ENCODE results near the gene GOLPH3. TPM values are rescaled to one million over a fixed set of nuclear protein-coding genes. Genes with fewer than 3 reads are reported as not detected.

GOLPH3 gene
- total and polyA plus RNA-seq, 2 of the 8 experiments (the other 6 are each of a cell fraction or from before 2014, with no cell fraction given), result 53.7 to 93.6 TPM

GRCh38 chr5:32123889-32124676, 50.0 kb downstream of the GOLPH3 start (continued):
- TF ChIP-seq CHD7 (IDR thresholded peaks at IDR 0.05; ENCODE audit: insufficient replicate concordance, low read length) (no peak), SAP30 (IDR thresholded peaks at IDR 0.05; ENCODE audit: insufficient read depth, insufficient replicate concordance, low read length) (no peak), GTF2F1 (IDR thresholded peaks at IDR 0.05; ENCODE audit: borderline replicate concordance, low read depth, low read length) (no peak), RXRA (IDR thresholded peaks at IDR 0.05; ENCODE audit: insufficient read depth, low read depth, low read length) (no peak), CREB1 (IDR thresholded peaks at IDR 0.05) (no peak), PHF8 (conservative IDR thresholded peaks at IDR 0.05; ENCODE audit: low read depth, low read length) (no peak), RBBP5 (IDR thresholded peaks at IDR 0.05; ENCODE audit: borderline replicate concordance, low read depth, low read length) (no peak)

Measured in H1 (cell line).